Lung (tissue), 12 donors: ENCODE data around the gene IL4R. TPM values are rescaled to one million over a fixed set of nuclear protein-coding genes. Genes with fewer than 3 reads are reported as not detected.

Source experiments
- ATAC-seq: fragments of 200-7000 bp; cut with Tn5 transposase; one replicate; pipeline ENCODE4 v1.9.1; 2020; ENCODE audit warnings: moderate number of reproducible peaks; ENCODE audit not compliant: insufficient read depth, low FRiP score
- DNase-seq, 3 donors: peaks; one replicate each; pipeline ENCODE4 v3.0.0-alpha.2; 2013 to 2017
- H3K27ac ChIP-seq, 2 donors: one replicate each; pipeline ENCODE4 v1.5.1; 2013; ENCODE audit warnings: mild to moderate bottlenecking in 2 of 2, moderate library complexity in 2 of 2, control low read depth in 1 of 2, inconsistent platforms in 1 of 2, low read depth in 1 of 2, low read length in 1 of 2
- H3K27me3 ChIP-seq, 3 donors: one replicate each; pipeline ENCODE4 v1.5.1; 2013; ENCODE audit warnings: low read length in 2 of 3; ENCODE audit not compliant: control insufficient read depth in 3 of 3, insufficient read depth in 3 of 3
- H3K36me3 ChIP-seq, 4 donors: one replicate each; pipeline ENCODE4 v1.5.1; 2013; ENCODE audit warnings: low read length in 4 of 4, mild to moderate bottlenecking in 1 of 4, moderate library complexity in 1 of 4; ENCODE audit not compliant: control insufficient read depth in 4 of 4, insufficient read depth in 4 of 4
- H3K4me1 ChIP-seq, 5 donors: one replicate each; pipeline ENCODE4 v1.5.1; 2013; ENCODE audit warnings: low read length in 5 of 5, mild to moderate bottlenecking in 2 of 5, moderate library complexity in 1 of 5; ENCODE audit not compliant: control insufficient read depth in 5 of 5, insufficient read depth in 5 of 5
- H3K4me3 ChIP-seq: one replicate; pipeline ENCODE4 v1.5.1; 2013; ENCODE audit warnings: mild to moderate bottlenecking, control low read depth, moderate library complexity
- H3K9ac ChIP-seq, 2 donors: one replicate each; pipeline ENCODE4 v1.5.1; 2013; ENCODE audit warnings: low read length in 2 of 2, control low read depth in 1 of 2; ENCODE audit not compliant: insufficient read depth in 1 of 2
- H3K9me3 ChIP-seq, 4 donors: one replicate each; pipeline ENCODE4 v1.5.1; 2013; ENCODE audit warnings: low read length in 3 of 4, mild to moderate bottlenecking in 1 of 4, moderate library complexity in 1 of 4; ENCODE audit not compliant: control insufficient read depth in 4 of 4, insufficient read depth in 3 of 4
- WGBS, 2 donors: extraction: QIAGEN DNeasy Blood & Tissue Kit; methylation state at CpG; one replicate each; pipeline ENCODE4 v1.1.7; 2013; 5-methylcytosine and 5-hydroxymethylcytosine counted together
- polyA plus RNA-seq, 2 donors: library from polyadenylated mRNA; stranded (reverse); fragments of 200-250 nt; gene quantifications; one replicate each; pipeline ENCODE4 v1.2.1, GENCODE V29; 2013
- total RNA-seq, 2 donors: library from RNA; depleted of rRNA in 1 of 2; stranded (reverse); fragments of >200 nt in 1 of 2; gene quantifications; one replicate each; pipeline ENCODE4 v1.2.1, GENCODE V29; 2014 to 2021
- TF ChIP-seq, protein P1 (sequence below): IDR thresholded peaks from 2 replicates; pipeline ENCODE4 v1.5.1; 2012; ENCODE audit warnings: mild to moderate bottlenecking; ENCODE audit errors: control extremely low read depth, extremely low read depth
- donor health status: control.
- donor health status: control.
- donor health status: Bipolar disorder and iron deficiency.
- donor health status: healthy.
- donor health status: DM: yes; HTN: yes; CAD: no.

Gene IL4R
- total and polyA plus RNA-seq, 4 donors, result 61.3 to 175 (median 114) TPM

DNA sequence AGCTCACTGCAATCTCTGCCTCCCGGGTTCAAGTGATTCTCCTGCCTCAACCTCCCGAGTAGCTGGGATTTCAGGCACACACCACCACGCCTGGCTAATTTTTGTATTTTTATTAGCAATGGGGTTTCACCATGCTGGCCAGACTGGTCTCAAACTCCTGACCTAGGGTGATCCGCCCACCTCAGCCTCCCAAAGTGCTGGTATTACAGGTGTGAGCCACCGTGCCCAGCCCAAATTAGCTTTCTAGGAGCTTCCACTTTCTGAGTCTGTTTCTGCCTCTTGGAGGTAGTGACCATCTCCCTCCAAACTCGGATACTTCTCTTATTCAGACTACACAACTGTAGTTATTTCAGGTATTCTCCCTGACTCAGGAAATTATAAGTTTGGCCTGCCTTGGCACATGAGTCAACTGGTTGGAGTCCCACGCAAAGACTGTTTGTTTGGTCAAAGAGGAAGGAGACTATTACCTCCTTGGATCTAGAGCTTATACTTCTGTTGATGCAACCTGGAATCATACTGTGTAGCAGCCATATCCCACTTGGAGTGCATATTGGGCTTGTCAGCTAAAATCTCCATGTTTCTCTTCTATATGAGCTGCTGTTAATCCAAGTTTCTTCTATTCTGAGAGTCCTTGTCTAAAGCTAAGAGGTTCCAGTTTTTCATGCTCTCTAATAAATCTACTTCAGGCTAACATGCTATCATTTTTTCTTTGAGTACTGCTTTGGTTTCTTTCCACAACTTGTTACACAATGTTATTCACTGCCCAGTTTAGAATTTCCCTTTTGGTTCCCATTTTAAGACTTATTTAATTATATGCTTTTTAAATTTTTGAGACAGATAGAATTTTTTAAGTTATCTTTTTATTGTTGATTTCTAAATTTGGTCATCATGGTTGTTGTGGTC lies 7.5 kb downstream of the IL4R start:
- Histone ChIP-seq H3K9me3 (no peaks in the 10 kb centered on the region), H3K4me3 (no peak overlapping the region), H3K36me3 (peaks cover 0 to 5% (median 0%) of the 10 kb centered on the region in 4 donors), H3K9ac (no peak overlapping the region), H3K27ac (peak overlapping the region in 1 of 2 donors; percentile 49), H3K27me3 (no peaks in the 10 kb centered on the region), H3K4me1 (peaks cover 2 to 48% (median 11%) of the 10 kb centered on the region in 5 donors)
- TF ChIP-seq, protein P1, sequence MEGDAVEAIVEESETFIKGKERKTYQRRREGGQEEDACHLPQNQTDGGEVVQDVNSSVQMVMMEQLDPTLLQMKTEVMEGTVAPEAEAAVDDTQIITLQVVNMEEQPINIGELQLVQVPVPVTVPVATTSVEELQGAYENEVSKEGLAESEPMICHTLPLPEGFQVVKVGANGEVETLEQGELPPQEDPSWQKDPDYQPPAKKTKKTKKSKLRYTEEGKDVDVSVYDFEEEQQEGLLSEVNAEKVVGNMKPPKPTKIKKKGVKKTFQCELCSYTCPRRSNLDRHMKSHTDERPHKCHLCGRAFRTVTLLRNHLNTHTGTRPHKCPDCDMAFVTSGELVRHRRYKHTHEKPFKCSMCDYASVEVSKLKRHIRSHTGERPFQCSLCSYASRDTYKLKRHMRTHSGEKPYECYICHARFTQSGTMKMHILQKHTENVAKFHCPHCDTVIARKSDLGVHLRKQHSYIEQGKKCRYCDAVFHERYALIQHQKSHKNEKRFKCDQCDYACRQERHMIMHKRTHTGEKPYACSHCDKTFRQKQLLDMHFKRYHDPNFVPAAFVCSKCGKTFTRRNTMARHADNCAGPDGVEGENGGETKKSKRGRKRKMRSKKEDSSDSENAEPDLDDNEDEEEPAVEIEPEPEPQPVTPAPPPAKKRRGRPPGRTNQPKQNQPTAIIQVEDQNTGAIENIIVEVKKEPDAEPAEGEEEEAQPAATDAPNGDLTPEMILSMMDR, result no peak
- no peak for ATAC-seq
- DNase-seq, result no peak
- 68 to 79% methylated on average over 7 of the region's 7 CpGs for WGBS, 2 donors

DNA sequence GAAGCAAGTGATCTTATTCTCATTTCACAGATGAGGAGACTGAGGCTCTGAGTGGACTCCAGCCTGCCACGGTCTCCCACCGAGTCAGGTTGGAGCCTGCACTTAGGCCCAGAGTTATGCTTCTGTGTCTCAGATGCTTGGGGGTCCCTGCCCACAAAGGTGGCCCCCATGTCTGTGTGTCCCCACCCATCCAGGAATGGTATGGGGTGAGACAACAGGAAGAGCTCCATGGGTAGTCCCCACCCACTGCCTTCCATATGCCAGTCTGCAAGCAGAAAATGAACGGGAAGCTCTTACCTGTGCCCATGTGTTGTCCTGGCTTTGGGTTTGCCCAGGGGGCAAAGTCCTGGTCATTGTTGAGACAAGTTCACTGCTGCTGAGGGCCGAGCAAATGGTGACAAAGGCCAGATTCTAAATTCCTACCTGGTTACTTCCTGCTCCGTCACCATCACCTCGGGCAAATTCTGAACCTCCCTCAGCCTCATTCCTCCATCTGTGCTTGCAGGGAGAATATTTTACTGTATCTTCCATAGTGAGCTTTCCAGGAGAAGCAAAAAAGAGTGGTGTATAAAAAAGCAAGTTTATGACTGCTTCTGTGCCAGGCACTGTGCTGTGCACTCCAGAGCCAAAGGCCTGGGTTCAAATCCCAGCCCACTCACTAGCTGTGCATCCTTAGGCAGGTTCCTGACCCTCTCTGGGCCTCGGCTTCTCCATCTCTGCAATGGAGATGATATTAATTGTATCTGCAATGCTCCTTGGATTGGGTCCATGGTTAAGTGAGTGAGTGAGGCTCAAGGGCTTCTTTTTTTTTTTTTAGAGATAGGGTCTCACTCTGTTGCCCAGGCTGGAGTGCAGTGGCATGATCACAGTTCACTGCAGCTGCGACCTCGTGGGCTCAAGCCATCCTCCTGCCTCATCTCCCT lies 9.3 kb downstream of the IL4R start:
- peak overlapping the region in 1 of 2 donors; percentile 76 for H3K27ac ChIP-seq
- H3K9me3 ChIP-seq, result no peaks in the 10 kb centered on the region
- WGBS, 2 donors, result 88 to 92% methylated on average over 9 of the region's 9 CpGs
- peaks cover 2 to 46% (median 14%) of the 10 kb centered on the region in 5 donors for H3K4me1 ChIP-seq
- H3K27me3 ChIP-seq, result no peaks in the 10 kb centered on the region
- DNase-seq (no peak), ATAC-seq (no peak)
- no peak overlapping the region for H3K9ac ChIP-seq
- TF ChIP-seq, protein P1, result no peak
- H3K36me3 ChIP-seq, result peaks cover 0 to 1% (median 0%) of the 10 kb centered on the region in 4 donors
- no peak overlapping the region for H3K4me3 ChIP-seq

DNA sequence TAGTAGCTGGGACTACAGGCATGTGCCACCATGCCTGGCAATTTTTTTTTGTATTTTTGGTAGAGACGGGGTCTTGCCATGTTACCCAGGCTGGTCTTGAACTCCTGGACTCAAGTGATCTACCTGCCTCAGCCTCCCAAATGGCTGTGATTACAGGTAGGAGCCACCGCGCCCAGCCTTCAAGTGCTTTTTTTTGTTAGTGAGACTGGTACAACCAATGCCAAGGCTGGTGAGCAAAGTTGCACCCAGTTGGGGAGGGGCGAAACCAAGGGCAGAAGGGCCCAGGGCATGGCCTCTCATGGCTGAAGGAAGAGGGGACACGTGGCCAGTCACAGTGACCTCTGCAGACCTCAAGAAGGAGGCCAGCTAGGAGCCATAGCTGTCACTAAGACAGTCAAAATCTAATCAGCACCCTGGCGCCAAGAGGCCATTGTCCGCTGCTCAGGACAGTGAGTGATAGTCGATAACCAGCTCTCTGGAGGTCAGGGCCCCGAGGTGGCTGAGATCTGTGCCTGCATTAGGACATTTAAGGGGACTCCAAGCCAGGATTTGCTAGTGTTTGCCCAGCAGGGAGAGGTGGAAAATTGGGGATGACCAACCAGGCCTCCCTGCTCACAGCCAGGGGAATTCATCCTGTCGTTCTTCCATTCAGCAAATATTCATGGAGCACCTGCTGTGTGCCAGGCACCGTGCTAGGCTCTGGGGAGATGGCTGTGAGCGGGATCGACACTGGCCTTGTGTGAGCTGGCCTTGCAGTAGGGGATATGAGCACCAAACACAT lies 10.2 kb downstream of the IL4R start:
- DNase-seq, result no peak
- H3K27me3 ChIP-seq, result no peaks in the 10 kb centered on the region
- 80 to 82% methylated on average over 13 of the region's 13 CpGs for WGBS, 2 donors
- peak overlapping the region in 1 of 2 donors; percentile 78 for H3K27ac ChIP-seq
- no peak for ATAC-seq
- no peaks in the 10 kb centered on the region for H3K9me3 ChIP-seq
- no peak overlapping the region for H3K9ac ChIP-seq
- peaks cover 2 to 39% (median 6%) of the 10 kb centered on the region in 5 donors for H3K4me1 ChIP-seq
- H3K4me3 ChIP-seq, result no peak overlapping the region
- TF ChIP-seq, protein P1, result no peak
- H3K36me3 ChIP-seq, result peaks cover 0 to 1% (median 0%) of the 10 kb centered on the region in 4 donors
